ENCODE measurements around the gene GALNTL6.

GALNTL6 gene

GRCh38 chr4:172141025-172141424 is 327.8 kb downstream of the GALNTL6 start:
- ChIA-PET POLR2A (no interaction called here), CTCF (no interaction called here)
- DNase-seq (ENCODE audit: extremely low spot score) = no peak
- no peak for TF ChIP-seq FOXM1 (IDR thresholded peaks at IDR 0.05; ENCODE audit: borderline replicate concordance)
- no peak for TF ChIP-seq L3MBTL2 (conservative IDR thresholded peaks at IDR 0.05)
- no peak for TF ChIP-seq HDGF (IDR thresholded peaks at IDR 0.05; ENCODE audit: borderline replicate concordance)
- TF ChIP-seq, protein P1, sequence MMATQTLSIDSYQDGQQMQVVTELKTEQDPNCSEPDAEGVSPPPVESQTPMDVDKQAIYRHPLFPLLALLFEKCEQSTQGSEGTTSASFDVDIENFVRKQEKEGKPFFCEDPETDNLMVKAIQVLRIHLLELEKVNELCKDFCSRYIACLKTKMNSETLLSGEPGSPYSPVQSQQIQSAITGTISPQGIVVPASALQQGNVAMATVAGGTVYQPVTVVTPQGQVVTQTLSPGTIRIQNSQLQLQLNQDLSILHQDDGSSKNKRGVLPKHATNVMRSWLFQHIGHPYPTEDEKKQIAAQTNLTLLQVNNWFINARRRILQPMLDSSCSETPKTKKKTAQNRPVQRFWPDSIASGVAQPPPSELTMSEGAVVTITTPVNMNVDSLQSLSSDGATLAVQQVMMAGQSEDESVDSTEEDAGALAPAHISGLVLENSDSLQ (IDR thresholded peaks at IDR 0.05) = no peak
- TF ChIP-seq FOXK2 (IDR thresholded peaks at IDR 0.05) = no peak
- TF ChIP-seq SP1 (IDR thresholded peaks at IDR 0.05) = no peak
- no peak for TF ChIP-seq FOXA1 (IDR thresholded peaks at IDR 0.05)
- no peak for TF ChIP-seq CTBP1 (IDR thresholded peaks at IDR 0.05; ENCODE audit: borderline replicate concordance)
- no peak for TF ChIP-seq NFRKB (IDR thresholded peaks at IDR 0.05)

DNA sequence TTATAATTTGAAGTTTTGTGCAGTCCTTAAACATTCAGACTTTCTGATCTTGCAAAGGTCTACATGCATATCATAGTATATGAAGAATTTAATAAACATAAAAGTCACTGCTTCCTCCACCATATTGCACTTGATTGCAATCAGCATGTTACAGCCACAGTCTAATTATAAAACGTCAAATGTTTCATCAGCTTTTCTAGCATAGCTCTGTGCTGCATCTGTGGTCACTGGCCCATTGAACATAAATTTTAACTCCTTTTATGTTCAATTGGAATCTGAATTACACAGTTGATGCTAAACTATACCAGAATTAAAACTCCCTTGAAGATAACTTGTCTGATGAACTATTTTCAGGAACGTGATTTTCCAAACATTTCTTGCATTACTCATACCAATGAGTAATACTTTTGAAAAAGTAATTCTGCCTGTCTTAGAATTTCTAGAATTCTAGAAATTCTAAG is 329.1 kb downstream of the GALNTL6 start:
- TF ChIP-seq ELF4 (IDR thresholded peaks at IDR 0.05) = no peak
- TF ChIP-seq, protein P1 (IDR thresholded peaks at IDR 0.05) = no peak
- no peak for TF ChIP-seq CTBP1 (IDR thresholded peaks at IDR 0.05; ENCODE audit: borderline replicate concordance)
- TF ChIP-seq LEF1 (IDR thresholded peaks at IDR 0.05; ENCODE audit: borderline replicate concordance) = no peak
- no peak for TF ChIP-seq SUZ12 (IDR thresholded peaks at IDR 0.05)
- no peak for TF ChIP-seq FOXM1 (IDR thresholded peaks at IDR 0.05; ENCODE audit: borderline replicate concordance)
- TF ChIP-seq ARNT (IDR thresholded peaks at IDR 0.05) = no peak
- TF ChIP-seq NFRKB (IDR thresholded peaks at IDR 0.05) = no peak
- no peak for TF ChIP-seq FOXK2 (IDR thresholded peaks at IDR 0.05)
- TF ChIP-seq FOXA1 (IDR thresholded peaks at IDR 0.05) = no peak
- TF ChIP-seq HDGF (IDR thresholded peaks at IDR 0.05; ENCODE audit: borderline replicate concordance) = no peak
- TF ChIP-seq BHLHE40 (IDR thresholded peaks at IDR 0.05; ENCODE audit: borderline replicate concordance) = no peak
- TF ChIP-seq L3MBTL2 (conservative IDR thresholded peaks at IDR 0.05) = no peak
- no peak for TF ChIP-seq SP1 (IDR thresholded peaks at IDR 0.05)
- no peak for TF ChIP-seq ZNF384 (IDR thresholded peaks at IDR 0.05)
- no peak for TF ChIP-seq TARDBP (IDR thresholded peaks at IDR 0.05)
- DNase-seq (ENCODE audit: extremely low spot score) = no peak
- CTCF ChIA-PET = interaction anchor here (1.0 kb wide), 1 partner anchor 11 kb away, joined by 3 read pairs; no protein-coding TSS in a partner anchor
- POLR2A ChIA-PET = no interaction called here

DNA sequence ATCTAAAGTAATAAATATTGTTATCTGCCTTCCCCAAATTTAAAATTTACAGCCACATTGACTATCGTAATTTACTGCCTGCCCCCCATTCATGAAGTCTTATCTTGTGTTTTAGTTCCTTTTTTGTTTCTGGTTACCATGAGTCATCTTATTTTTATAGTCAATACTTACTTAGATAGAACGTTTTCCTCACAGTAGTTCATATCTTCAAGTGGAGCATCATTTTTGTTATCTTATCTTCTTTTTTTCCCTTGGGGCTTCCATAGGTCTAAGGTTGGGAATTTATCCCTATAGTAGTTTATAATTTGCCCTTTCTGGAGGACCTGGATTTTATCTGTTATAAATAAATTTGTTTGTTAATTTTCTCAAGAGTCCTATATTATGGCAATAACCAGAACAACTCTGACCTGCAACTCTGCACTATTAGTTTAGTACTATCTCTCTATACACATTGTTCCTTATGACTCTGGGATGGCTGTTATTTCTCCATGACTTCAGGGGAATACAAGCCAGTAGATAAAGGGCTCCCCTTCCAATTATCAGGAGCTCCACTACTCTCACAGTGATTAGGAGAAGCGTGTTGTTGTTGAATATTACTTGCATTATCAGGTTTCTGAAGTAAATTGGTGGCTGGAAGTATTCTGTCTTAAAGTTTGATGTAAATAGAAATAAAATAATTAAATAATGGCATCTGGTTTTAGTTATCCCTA is 330.6 kb downstream of the GALNTL6 start:
- ChIA-PET CTCF (no interaction called here), POLR2A (no interaction called here)
- DNase-seq (ENCODE audit: extremely low spot score) = no peak
- TF ChIP-seq FOXA1 (IDR thresholded peaks at IDR 0.05) (no peak), NFRKB (IDR thresholded peaks at IDR 0.05) (no peak), BHLHE40 (IDR thresholded peaks at IDR 0.05; ENCODE audit: borderline replicate concordance) (no peak), FOXK2 (IDR thresholded peaks at IDR 0.05) (no peak), ELF4 (IDR thresholded peaks at IDR 0.05) (no peak), SP1 (IDR thresholded peaks at IDR 0.05) (no peak), ZNF384 (IDR thresholded peaks at IDR 0.05) (no peak), TARDBP (IDR thresholded peaks at IDR 0.05) (no peak), LEF1 (IDR thresholded peaks at IDR 0.05; ENCODE audit: borderline replicate concordance) (no peak), CTBP1 (IDR thresholded peaks at IDR 0.05; ENCODE audit: borderline replicate concordance) (no peak), ARNT (IDR thresholded peaks at IDR 0.05) (no peak), FOXM1 (IDR thresholded peaks at IDR 0.05; ENCODE audit: borderline replicate concordance) (no peak)
- TF ChIP-seq, protein P1 (IDR thresholded peaks at IDR 0.05) = no peak; the same call in 1 of the 2 replicates

- ChIA-PET CTCF (no interaction called here), POLR2A (no interaction called here)
- no peak for DNase-seq (ENCODE audit: extremely low spot score)
- TF ChIP-seq ZNF384 (IDR thresholded peaks at IDR 0.05) (no peak), SP1 (IDR thresholded peaks at IDR 0.05) (no peak), TARDBP (IDR thresholded peaks at IDR 0.05) (no peak), HDGF (IDR thresholded peaks at IDR 0.05; ENCODE audit: borderline replicate concordance) (no peak), SUZ12 (IDR thresholded peaks at IDR 0.05) (no peak), LEF1 (IDR thresholded peaks at IDR 0.05; ENCODE audit: borderline replicate concordance) (no peak), NFRKB (IDR thresholded peaks at IDR 0.05) (no peak), ELF4 (IDR thresholded peaks at IDR 0.05) (no peak), FOXA1 (IDR thresholded peaks at IDR 0.05) (no peak), L3MBTL2 (conservative IDR thresholded peaks at IDR 0.05) (no peak), BHLHE40 (IDR thresholded peaks at IDR 0.05; ENCODE audit: borderline replicate concordance) (no peak), FOXM1 (IDR thresholded peaks at IDR 0.05; ENCODE audit: borderline replicate concordance) (no peak), FOXK2 (IDR thresholded peaks at IDR 0.05) (no peak)
- TF ChIP-seq, protein P1 (IDR thresholded peaks at IDR 0.05) = no peak
These were observed 334.5 kb downstream of the GALNTL6 start for GRCh38 chr4:172147687-172148086.

DNA sequence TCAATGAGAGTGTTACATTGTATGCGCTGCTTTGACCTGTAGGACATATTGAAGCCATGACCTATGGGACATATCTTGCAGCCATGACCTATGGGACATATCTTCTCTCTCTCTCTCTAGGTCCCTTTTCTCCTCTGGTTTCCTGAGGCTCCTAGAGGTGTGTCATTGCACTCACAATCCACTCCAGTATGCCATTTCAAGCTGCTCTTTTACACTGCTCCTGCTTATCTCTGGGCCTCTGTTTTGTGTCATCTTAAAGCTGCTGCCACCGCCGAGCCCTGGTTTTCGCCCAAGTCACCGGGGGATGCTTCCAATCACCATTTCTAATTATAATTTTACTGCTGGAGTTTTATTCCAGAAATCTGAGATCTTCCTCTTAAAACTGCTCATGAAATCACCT is 336.1 kb downstream of the GALNTL6 start:
- POLR2A ChIA-PET = no interaction called here
- CTCF ChIA-PET = no interaction called here

More for the DNA sequence above, 336.1 kb downstream of the GALNTL6 start:
- DNase-seq (ENCODE audit: extremely low spot score) = no peak
- no peak for TF ChIP-seq LEF1 (IDR thresholded peaks at IDR 0.05; ENCODE audit: borderline replicate concordance)
- TF ChIP-seq, protein P1 (IDR thresholded peaks at IDR 0.05) = no peak
- TF ChIP-seq FOXM1 (IDR thresholded peaks at IDR 0.05; ENCODE audit: borderline replicate concordance) = no peak
